Measurements from ENCODE around the gene KMT5B.
"Not testable (repeated sequence)": the region's sequence is repeated elsewhere in the genome, so short reads cannot be mapped to it uniquely, and the experiment has no call there.

Gene KMT5B

GRCh38 chr11:68258363-68258765 lies 45.3 kb upstream of the KMT5B start:
- no peak for DNase-seq (ENCODE audit: low read depth)
- H3K4me3 ChIP-seq (ENCODE audit: low read depth, low read length) = no peak overlapping the region
- TF ChIP-seq CTCF (IDR thresholded peaks at IDR 0.05; ENCODE audit: insufficient read depth, low read depth, low read length, missing control alignments) = no peak

GRCh38 chr11:68257477-68258362 lies 44.6 kb upstream of the KMT5B start:
- peak; percentile 81 for TF ChIP-seq CTCF (IDR thresholded peaks at IDR 0.05; ENCODE audit: insufficient read depth, low read depth, low read length, missing control alignments)
- DNase-seq (ENCODE audit: low read depth) = peak; percentile 94
- H3K4me3 ChIP-seq (ENCODE audit: low read depth, low read length) = no peak overlapping the region

- TF ChIP-seq CTCF (IDR thresholded peaks at IDR 0.05; ENCODE audit: insufficient read depth, low read depth, low read length, missing control alignments) = no peak
- no peak overlapping the region for H3K4me3 ChIP-seq (ENCODE audit: low read depth, low read length)
- no peak for DNase-seq (ENCODE audit: low read depth)
Observed at GRCh38 chr11:68256331-68256741, 43.2 kb upstream of the KMT5B start.

- no peak overlapping the region for H3K4me3 ChIP-seq (ENCODE audit: low read depth, low read length)
- DNase-seq (ENCODE audit: low read depth) = no peak
- no peak for TF ChIP-seq CTCF (IDR thresholded peaks at IDR 0.05; ENCODE audit: insufficient read depth, low read depth, low read length, missing control alignments)
Observed at GRCh38 chr11:68255526-68255925, 42.4 kb upstream of the KMT5B start.

GRCh38 chr11:68254421-68254820 lies 41.3 kb upstream of the KMT5B start:
- DNase-seq (ENCODE audit: low read depth) = no peak
- no peak overlapping the region for H3K4me3 ChIP-seq (ENCODE audit: low read depth, low read length)
- TF ChIP-seq CTCF (IDR thresholded peaks at IDR 0.05; ENCODE audit: insufficient read depth, low read depth, low read length, missing control alignments) = no peak

GRCh38 chr11:68251765-68252164 lies 38.7 kb upstream of the KMT5B start:
- no peak for DNase-seq (ENCODE audit: low read depth)
- TF ChIP-seq CTCF (IDR thresholded peaks at IDR 0.05; ENCODE audit: insufficient read depth, low read depth, low read length, missing control alignments) = no peak
- no peak overlapping the region for H3K4me3 ChIP-seq (ENCODE audit: low read depth, low read length)

GRCh38 chr11:68244912-68245311 lies 31.8 kb upstream of the KMT5B start:
- H3K4me3 ChIP-seq (ENCODE audit: low read depth, low read length); DNase-seq (ENCODE audit: low read depth): not testable (repeated sequence)

GRCh38 chr11:68243847-68244246 lies 30.8 kb upstream of the KMT5B start:
- H3K4me3 ChIP-seq (ENCODE audit: low read depth, low read length) = not testable (repeated sequence)

More at GRCh38 chr11:68243847-68244246, 30.8 kb upstream of the KMT5B start:
- DNase-seq (ENCODE audit: low read depth) = not testable (repeated sequence)

Measured in GM12865 (cell line).